ENCODE data around the gene ELF1. TPM values are rescaled to one million over a fixed set of nuclear protein-coding genes. Genes with fewer than 3 reads are reported as not detected.

The ELF1 gene
- polyA plus RNA-seq, 2 of the 4 experiments (the other 2 are of a cell fraction) = 24.9 to 45.0 TPM

DNA sequence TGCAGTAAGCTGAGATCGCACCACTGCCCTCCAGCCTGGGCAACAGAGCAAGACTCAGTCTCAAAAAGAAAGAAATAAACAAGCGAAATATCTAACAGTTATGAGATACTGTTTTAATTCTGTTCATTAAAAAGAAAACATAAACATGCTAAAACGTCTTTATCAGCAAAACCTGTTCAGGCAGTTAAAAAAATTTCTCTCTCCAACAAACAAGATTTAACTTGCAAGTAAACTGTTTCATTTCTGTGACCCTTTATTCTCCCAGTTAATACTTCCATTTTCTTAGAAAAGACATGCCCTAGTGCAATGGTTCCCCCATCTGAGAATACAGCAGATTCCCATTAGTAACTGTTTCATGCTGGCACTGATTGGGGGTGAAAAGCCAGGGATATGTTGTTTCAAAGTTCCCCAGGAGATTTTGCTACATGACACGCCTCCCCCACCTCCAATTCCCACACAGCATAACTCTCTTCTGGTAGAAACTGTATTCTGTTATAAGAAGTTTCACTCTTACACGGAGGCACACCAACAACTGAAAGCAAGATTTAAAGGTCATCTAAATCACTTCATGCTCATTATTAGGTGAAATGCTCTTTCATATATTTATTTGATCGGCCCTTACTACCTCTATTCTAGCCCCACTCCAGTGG, 24.4 kb downstream of the ELF1 start:
- Histone ChIP-seq H3K27ac (no peak overlapping the region), H3K9me3 (no peaks in the 10 kb centered on the region), H3K4me1 (no peaks in the 10 kb centered on the region), H3K4me3 (no peak overlapping the region), H3K4me2 (no peak overlapping the region)
- 79% methylated on average over 6 of the region's 6 CpGs for WGBS (ENCODE audit: missing lambda C conversion rate)
- ATAC-seq = no peak
- ChIA-PET CTCF (no interaction called here), POLR2A (no interaction called here)
- DNase-seq (ENCODE audit: low read depth in 1 of 2, low spot score in 1 of 2) = no peak
- TF ChIP-seq RARB (CRISPR knock-in tag; IDR thresholded peaks at IDR 0.05) (no peak), CBX2 (IDR thresholded peaks at IDR 0.05; ENCODE audit: borderline replicate concordance, low read depth) (no peak), CHD2 (IDR thresholded peaks at IDR 0.05; ENCODE audit: low read length, partially characterized antibody) (no peak), PHF8 (IDR thresholded peaks at IDR 0.05; ENCODE audit: borderline replicate concordance, low read depth) (no peak), ZFP36 (IDR thresholded peaks at IDR 0.05; ENCODE audit: borderline replicate concordance, partially characterized antibody) (no peak), RNF2 (IDR thresholded peaks at IDR 0.05; ENCODE audit: borderline replicate concordance, low read depth) (no peak), JUN (IDR thresholded peaks at IDR 0.05) (no peak), USF2 (IDR thresholded peaks at IDR 0.05) (no peak), KDM5A (IDR thresholded peaks at IDR 0.05) (no peak), CEBPB (IDR thresholded peaks at IDR 0.05) (no peak), E2F6 (IDR thresholded peaks at IDR 0.05; ENCODE audit: borderline replicate concordance, low read depth) (no peak), EP300 (IDR thresholded peaks at IDR 0.05) (no peak), HOXB5 (CRISPR knock-in tag; IDR thresholded peaks at IDR 0.05) (no peak), FOSB (CRISPR knock-in tag; IDR thresholded peaks at IDR 0.05) (no peak)
- TF ChIP-seq, protein P1, sequence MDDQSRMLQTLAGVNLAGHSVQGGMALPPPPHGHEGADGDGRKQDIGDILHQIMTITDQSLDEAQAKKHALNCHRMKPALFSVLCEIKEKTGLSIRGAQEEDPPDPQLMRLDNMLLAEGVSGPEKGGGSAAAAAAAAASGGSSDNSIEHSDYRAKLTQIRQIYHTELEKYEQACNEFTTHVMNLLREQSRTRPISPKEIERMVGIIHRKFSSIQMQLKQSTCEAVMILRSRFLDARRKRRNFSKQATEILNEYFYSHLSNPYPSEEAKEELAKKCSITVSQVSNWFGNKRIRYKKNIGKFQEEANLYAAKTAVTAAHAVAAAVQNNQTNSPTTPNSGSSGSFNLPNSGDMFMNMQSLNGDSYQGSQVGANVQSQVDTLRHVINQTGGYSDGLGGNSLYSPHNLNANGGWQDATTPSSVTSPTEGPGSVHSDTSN (IDR thresholded peaks at IDR 0.05) = no peak
- TF ChIP-seq, protein P2, sequence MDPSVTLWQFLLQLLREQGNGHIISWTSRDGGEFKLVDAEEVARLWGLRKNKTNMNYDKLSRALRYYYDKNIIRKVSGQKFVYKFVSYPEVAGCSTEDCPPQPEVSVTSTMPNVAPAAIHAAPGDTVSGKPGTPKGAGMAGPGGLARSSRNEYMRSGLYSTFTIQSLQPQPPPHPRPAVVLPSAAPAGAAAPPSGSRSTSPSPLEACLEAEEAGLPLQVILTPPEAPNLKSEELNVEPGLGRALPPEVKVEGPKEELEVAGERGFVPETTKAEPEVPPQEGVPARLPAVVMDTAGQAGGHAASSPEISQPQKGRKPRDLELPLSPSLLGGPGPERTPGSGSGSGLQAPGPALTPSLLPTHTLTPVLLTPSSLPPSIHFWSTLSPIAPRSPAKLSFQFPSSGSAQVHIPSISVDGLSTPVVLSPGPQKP (IDR thresholded peaks at IDR 0.05; ENCODE audit: low read depth, low read length) = no peak
- no peak for FAIRE-seq

DNA sequence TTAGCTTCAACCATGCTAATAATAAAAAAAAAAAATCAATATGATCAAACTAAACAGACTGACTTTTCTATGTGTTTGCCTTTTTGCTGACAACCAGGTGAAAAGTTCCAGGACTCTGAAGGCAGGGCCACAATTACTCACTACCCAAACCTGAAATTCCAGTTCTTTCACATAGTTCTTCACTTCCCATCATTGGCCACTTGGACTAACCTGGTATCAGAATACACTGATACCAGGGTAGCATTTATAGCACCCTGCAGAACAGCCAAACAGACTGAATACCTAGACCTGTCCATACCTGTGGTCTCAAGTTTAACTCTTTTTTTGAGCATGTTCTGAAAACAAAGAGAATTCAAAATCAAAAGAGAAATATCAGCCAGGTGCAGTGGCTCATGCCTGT, 25.1 kb downstream of the ELF1 start:
- FAIRE-seq = no peak
- Histone ChIP-seq H3K4me3 (no peak overlapping the region), H3K27ac (no peak overlapping the region), H3K4me1 (no peaks in the 10 kb centered on the region), H3K4me2 (no peak overlapping the region), H3K9me3 (no peaks in the 10 kb centered on the region)
- ATAC-seq = peak; percentile 50 to 71; a peak in 3 of 6 replicates
- DNase-seq (ENCODE audit: low read depth in 1 of 2, low spot score in 1 of 2) = no peak
- TF ChIP-seq USF2 (IDR thresholded peaks at IDR 0.05) (no peak), RARB (CRISPR knock-in tag; IDR thresholded peaks at IDR 0.05) (no peak), POLR2A (IDR thresholded peaks at IDR 0.05; ENCODE audit: low read length) (no peak), HOXB5 (CRISPR knock-in tag; IDR thresholded peaks at IDR 0.05) (no peak), GATA3 (IDR thresholded peaks at IDR 0.05; ENCODE audit: borderline replicate concordance) (no peak), MYC (IDR thresholded peaks at IDR 0.05; ENCODE audit: borderline replicate concordance, low read length) (no peak), FOSB (CRISPR knock-in tag; IDR thresholded peaks at IDR 0.05) (no peak), EHMT2 (IDR thresholded peaks at IDR 0.05; ENCODE audit: low read depth) (no peak), NPAS2 (CRISPR knock-in tag; IDR thresholded peaks at IDR 0.05; ENCODE audit: borderline replicate concordance) (no peak), BCL3 (IDR thresholded peaks at IDR 0.05) (no peak), TP53 (CRISPR knock-in tag; IDR thresholded peaks at IDR 0.05) (no peak), KDM1A (IDR thresholded peaks at IDR 0.05; ENCODE audit: low read depth) (no peak), SMC3 (IDR thresholded peaks at IDR 0.05) (no peak), CEBPB (IDR thresholded peaks at IDR 0.05) (no peak)
- TF ChIP-seq, protein P3, sequence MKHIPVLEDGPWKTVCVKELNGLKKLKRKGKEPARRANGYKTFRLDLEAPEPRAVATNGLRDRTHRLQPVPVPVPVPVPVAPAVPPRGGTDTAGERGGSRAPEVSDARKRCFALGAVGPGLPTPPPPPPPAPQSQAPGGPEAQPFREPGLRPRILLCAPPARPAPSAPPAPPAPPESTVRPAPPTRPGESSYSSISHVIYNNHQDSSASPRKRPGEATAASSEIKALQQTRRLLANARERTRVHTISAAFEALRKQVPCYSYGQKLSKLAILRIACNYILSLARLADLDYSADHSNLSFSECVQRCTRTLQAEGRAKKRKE (CRISPR knock-in tag; IDR thresholded peaks at IDR 0.05; ENCODE audit: low read depth) = no peak
- TF ChIP-seq, protein P1 (IDR thresholded peaks at IDR 0.05) = no peak
- ChIA-PET POLR2A (no interaction called here), CTCF (no interaction called here)
